Measurements from ENCODE around the gene RNF220. TPM values are rescaled to one million over a fixed set of nuclear protein-coding genes. Genes with fewer than 3 reads are reported as not detected.

Gene RNF220
- total and polyA plus RNA-seq, 2 of the 4 experiments (the other 2 are of a cell fraction): 71.8 to 77.1 TPM

GRCh38 chr1:44565259-44565750 lies 160.2 kb downstream of the RNF220 start:
- H2AFZ ChIP-seq (replicated peaks; ENCODE audit: low read length, poor library complexity): no peak overlapping the region
- in situ Hi-C loops (cut with MboI; ENCODE audit: low sequenced_read_pairs): no loop called here
- TF ChIP-seq BHLHE40 (IDR thresholded peaks at IDR 0.05; ENCODE audit: low read depth, low read length) (no peak), RCOR1 (IDR thresholded peaks at IDR 0.05; ENCODE audit: insufficient replicate concordance, low read length) (no peak), RFX5 (IDR thresholded peaks at IDR 0.05; ENCODE audit: low read depth, low read length) (no peak), NFE2L2 (IDR thresholded peaks at IDR 0.05; ENCODE audit: low read depth, low read length) (no peak), POLR2A (IDR thresholded peaks at IDR 0.05; ENCODE audit: low read depth, low read length) (no peak), RAD21 (IDR thresholded peaks at IDR 0.05; ENCODE audit: low read length) (no peak), CEBPB (IDR thresholded peaks at IDR 0.05; ENCODE audit: low read depth, low read length) (no peak), SMC3 (IDR thresholded peaks at IDR 0.05; ENCODE audit: low read depth, low read length) (no peak), MAFK (IDR thresholded peaks at IDR 0.05; ENCODE audit: low read depth, low read length) (no peak), ELK1 (IDR thresholded peaks at IDR 0.05; ENCODE audit: borderline replicate concordance, low read depth, low read length) (no peak), MAZ (IDR thresholded peaks at IDR 0.05; ENCODE audit: borderline replicate concordance, low read depth, low read length) (no peak), USF2 (IDR thresholded peaks at IDR 0.05; ENCODE audit: low read depth, low read length) (no peak), FOS (IDR thresholded peaks at IDR 0.05; ENCODE audit: low read depth, low read length) (no peak), MXI1 (IDR thresholded peaks at IDR 0.05; ENCODE audit: borderline replicate concordance, low read depth, low read length) (no peak), CHD1 (IDR thresholded peaks at IDR 0.05; ENCODE audit: low read depth, low read length) (no peak)
- TF ChIP-seq, protein P1, sequence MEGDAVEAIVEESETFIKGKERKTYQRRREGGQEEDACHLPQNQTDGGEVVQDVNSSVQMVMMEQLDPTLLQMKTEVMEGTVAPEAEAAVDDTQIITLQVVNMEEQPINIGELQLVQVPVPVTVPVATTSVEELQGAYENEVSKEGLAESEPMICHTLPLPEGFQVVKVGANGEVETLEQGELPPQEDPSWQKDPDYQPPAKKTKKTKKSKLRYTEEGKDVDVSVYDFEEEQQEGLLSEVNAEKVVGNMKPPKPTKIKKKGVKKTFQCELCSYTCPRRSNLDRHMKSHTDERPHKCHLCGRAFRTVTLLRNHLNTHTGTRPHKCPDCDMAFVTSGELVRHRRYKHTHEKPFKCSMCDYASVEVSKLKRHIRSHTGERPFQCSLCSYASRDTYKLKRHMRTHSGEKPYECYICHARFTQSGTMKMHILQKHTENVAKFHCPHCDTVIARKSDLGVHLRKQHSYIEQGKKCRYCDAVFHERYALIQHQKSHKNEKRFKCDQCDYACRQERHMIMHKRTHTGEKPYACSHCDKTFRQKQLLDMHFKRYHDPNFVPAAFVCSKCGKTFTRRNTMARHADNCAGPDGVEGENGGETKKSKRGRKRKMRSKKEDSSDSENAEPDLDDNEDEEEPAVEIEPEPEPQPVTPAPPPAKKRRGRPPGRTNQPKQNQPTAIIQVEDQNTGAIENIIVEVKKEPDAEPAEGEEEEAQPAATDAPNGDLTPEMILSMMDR (conservative IDR thresholded peaks at IDR 0.05; ENCODE audit: low read depth, low read length): no peak
- no peak overlapping the region for H3K27ac ChIP-seq (ENCODE audit: insufficient read depth, low read length)
- intact Hi-C loops (cut with micrococcal nuclease): no loop called here
- ChIA-PET CTCF (no interaction called here), POLR2A (ENCODE audit: unreplicated experiment) (no interaction called here)
- H4K91ac ChIP-seq (ENCODE audit: insufficient read depth, low read depth, low read length): no peak overlapping the region
- H3K18ac ChIP-seq (ENCODE audit: low read depth, low read length): no peak overlapping the region
- H3K4me1 ChIP-seq (ENCODE audit: control insufficient read depth, insufficient read depth, low read length): no peaks in the 10 kb centered on the region
- ATAC-seq (ENCODE audit: low read depth): no peak
- DNase-seq: no peak
- no peak overlapping the region for H3K4me2 ChIP-seq (ENCODE audit: low read depth, low read length)
- no peak overlapping the region for H2BK120ac ChIP-seq (ENCODE audit: low read depth, low read length)
- dilution Hi-C loops (cut with HindIII; ENCODE audit: low sequenced_read_pairs, unreplicated experiment): no loop called here
- WGBS, 2 experiments (ENCODE audit: extremely low coverage in 2 of 2, insufficient read length in 1 of 2): 0% methylated on average over 1 of the region's 5 CpGs; no CpG with 5 or more reads in 1 of the 2 experiments
- no peaks in the 10 kb centered on the region for H3K79me1 ChIP-seq (ENCODE audit: low read depth in 1 of 2, low read length in 2 of 2)
- H4K5ac ChIP-seq (ENCODE audit: low read depth, low read length): no peak overlapping the region
- no peak overlapping the region for H3K4ac ChIP-seq (ENCODE audit: low read depth, low read length)
- H2BK5ac ChIP-seq (ENCODE audit: low read depth, low read length, poor library complexity, severe bottlenecking): no peak overlapping the region
- no TSS peak for BruUV-seq (replicated peaks)
- H3K9ac ChIP-seq (ENCODE audit: low read depth, low read length): no peak overlapping the region
- no peak overlapping the region for H2AK9ac ChIP-seq (replicated peaks; ENCODE audit: low read depth, low read length, poor library complexity)
- H4K20me1 ChIP-seq (ENCODE audit: insufficient read depth, low read length): no peaks in the 10 kb centered on the region
- H3K56ac ChIP-seq (ENCODE audit: extremely low read depth, insufficient read depth, low read length): no peak overlapping the region
- no peak overlapping the region for H2AK5ac ChIP-seq (ENCODE audit: low read depth, low read length)
- no peaks in the 10 kb centered on the region for H3K9me1 ChIP-seq (ENCODE audit: insufficient read depth, low read length)
- H4K8ac ChIP-seq (ENCODE audit: low read depth in 2 of 2, low read length in 2 of 2): no peak overlapping the region
- no peak overlapping the region for H3K14ac ChIP-seq (replicated peaks; ENCODE audit: low read depth, low read length)
- H3K27me3 ChIP-seq (ENCODE audit: control insufficient read depth, insufficient read depth, low read length): peaks cover 85% of the 10 kb centered on the region
- H3K9me3 ChIP-seq (ENCODE audit: control insufficient read depth, insufficient read depth, low read length): no peaks in the 10 kb centered on the region
- no peaks in the 10 kb centered on the region for H3K36me3 ChIP-seq (ENCODE audit: control insufficient read depth, insufficient read depth, low read length)
- H2BK20ac ChIP-seq (ENCODE audit: low read depth, low read length): no peak overlapping the region
- no peak overlapping the region for H3K23ac ChIP-seq (ENCODE audit: low read depth, low read length)
- H2BK15ac ChIP-seq (ENCODE audit: low read depth, low read length): no peak overlapping the region
- no peak overlapping the region for H3K4me3 ChIP-seq (ENCODE audit: insufficient read depth, low read depth, low read length)
